DMS114 treated with DMSO at 0.1 percent for 48 hours (cell line): Measurements from ENCODE around the gene PKM.

Experiments
- DNase-seq: peaks from one replicate; lab custom pipeline; 2025; ENCODE audit not compliant: unreplicated experiment; lab: John Stamatoyannopoulos, UW

PKM gene

DNA sequence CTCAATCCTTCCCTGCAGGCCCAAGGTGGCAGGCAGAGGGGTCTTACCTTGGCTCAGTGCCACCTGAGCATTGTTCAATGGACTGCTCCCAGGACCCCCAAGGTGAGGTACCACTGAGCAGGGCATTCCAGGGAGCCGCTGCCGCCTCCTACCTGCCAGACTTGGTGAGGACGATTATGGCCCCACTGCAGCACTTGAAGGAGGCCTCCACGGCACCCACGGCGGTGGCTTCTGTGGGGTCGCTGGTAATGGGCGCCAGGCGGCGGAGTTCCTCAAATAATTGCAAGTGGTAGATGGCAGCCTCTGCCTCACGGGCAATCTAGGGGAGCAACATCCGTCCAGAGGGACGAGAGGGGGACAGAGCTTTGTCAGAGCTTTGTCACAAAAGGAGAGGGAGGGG is 28.7 kb downstream of the PKM start:
- DNase-seq: no peak

DNA sequence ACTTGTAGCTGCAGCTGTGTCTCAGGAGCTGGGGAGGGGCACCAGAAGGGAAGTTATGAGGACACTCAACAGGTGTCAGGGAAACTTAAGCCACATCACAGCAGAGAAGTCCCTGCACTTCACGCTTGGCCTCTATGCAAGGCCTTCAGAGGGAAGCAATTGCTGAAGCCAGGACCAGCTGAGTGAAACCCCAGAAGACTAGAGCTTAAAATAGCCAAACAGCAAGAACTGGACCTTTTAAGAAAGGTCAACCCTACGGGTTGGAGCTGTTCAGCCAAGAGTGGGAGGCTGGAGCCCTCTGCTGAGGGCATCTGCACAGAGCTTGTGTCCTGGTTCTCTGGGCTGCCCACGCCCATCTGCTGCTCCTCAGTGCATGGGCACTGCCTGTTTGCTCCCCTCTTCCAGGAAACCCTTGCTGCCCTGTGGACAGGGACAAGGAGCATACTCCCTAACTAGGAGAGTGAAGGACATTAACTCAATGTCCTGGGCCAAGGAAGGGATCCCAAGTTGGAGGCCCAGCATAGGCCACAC is 29.5 kb downstream of the PKM start:
- no peak for DNase-seq

DNA sequence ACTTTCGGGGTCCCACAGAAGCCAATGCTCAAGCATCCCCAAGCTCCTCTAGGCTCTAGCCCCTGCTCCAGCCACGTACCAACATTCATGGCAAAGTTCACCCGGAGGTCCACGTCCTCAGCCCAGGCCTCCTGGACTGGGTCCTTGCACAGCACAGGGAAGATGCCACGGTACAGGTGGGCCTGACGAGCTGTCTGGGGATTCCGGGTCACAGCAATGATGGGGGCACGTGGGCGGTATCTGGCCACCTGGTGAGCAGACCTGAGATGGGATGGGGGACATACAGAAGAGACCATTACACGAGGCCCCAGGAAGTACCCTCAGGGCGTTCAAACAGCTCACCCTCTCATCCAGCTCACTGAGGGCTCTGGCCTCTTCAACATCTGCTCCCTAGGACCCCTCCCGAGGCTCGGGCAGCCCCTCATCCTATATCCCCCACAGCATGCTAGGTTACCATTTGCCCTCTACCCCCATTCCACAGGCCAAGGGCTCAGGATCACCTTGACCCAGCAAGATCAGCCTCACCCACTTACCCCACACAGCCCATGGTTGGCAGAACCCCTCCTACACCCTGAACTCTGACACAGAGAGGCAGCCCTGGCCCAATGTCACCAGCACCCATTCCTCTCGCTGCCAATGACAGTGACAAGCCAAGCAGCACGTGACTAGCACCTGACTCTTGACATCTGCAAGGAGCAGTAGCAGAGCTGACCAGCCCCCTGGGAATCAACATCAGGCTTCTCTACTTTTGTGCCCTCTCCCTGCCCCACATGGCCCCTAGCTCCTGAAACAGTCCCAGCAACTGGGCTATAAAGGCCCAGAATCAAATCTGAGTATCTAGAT is 30.4 kb downstream of the PKM start:
- DNase-seq: no peak

DNA sequence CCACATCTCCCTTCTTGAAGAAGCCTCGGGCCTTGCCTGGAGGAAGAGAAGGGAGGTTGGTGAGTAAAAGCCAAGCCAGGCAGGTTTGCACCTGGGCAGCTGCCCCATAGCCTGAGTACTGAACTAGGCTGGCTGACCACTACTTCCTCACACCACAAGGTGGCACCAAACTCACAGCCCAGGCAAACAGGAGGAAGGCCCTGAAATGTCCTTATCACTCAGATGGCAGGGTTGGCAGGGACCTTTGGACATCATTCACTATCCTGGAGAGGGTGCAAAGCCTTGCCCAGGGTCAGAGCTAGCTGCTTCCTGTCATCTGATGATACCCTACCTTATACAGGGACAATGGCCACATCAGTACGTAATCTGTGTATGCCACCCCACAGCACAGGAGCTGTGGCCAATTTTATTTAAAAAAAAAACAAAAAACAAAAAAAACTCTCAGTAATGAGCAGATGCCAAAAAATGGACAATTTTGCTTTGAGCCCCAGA is 31.2 kb downstream of the PKM start:
- peak; percentile 62 for DNase-seq

DNA sequence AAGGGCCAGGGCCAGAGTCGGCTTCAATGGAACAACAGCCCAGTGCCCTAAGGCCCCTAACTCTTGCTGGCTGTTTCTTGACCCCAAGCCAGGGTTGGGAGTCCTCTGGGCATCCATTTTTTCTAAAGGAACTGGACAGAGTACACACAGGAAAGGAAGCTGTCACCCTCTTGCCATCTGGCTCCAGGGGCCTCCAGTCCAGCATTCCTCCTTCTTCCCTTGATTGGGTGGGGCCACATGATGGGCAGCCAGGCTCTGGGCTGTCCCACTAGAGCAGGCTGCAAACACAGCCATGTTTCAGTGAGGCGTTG is 31.8 kb downstream of the PKM start:
- no peak for DNase-seq

DNA sequence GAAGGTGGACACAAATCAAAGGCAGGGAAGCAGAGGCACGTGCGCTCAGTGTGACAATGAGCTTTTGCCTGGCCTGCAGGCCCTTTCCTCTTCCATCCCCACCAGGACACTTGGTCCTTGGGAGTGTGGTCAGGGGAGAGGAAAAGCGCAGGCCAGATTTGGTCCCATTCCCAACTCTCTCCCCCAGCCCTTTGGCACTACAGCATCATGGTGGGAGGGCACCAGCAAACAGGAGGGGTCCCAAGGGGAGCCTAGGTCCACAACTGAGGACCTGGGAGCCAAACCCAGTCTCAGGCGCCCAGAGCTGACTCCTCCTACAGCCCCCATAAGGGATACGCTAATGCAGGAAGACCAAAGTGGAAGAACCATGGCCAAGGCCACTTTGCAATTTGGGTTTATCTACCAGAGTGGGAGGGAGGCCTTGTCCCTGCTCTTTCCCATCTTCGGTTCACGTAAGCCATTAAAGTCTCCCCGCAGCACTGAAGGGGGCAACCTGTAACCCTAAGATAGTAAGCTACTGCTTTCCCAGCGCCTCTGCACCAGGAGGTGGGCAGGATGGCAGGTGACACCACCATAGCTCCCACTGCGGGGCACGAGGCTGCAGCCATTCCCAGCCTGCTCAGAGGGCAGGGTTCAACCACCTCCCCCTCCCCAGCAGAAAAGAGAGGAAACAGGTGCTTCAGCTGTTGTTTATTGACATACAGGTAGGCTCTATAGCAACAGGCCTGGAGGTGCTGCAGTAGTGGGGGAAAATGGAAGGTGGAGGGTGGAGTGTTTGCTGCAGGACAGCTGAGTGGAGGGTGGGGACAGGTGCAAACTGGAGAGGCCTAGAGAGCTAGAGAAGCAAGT is 32.4 kb downstream of the PKM start:
- DNase-seq: no peak

DNA sequence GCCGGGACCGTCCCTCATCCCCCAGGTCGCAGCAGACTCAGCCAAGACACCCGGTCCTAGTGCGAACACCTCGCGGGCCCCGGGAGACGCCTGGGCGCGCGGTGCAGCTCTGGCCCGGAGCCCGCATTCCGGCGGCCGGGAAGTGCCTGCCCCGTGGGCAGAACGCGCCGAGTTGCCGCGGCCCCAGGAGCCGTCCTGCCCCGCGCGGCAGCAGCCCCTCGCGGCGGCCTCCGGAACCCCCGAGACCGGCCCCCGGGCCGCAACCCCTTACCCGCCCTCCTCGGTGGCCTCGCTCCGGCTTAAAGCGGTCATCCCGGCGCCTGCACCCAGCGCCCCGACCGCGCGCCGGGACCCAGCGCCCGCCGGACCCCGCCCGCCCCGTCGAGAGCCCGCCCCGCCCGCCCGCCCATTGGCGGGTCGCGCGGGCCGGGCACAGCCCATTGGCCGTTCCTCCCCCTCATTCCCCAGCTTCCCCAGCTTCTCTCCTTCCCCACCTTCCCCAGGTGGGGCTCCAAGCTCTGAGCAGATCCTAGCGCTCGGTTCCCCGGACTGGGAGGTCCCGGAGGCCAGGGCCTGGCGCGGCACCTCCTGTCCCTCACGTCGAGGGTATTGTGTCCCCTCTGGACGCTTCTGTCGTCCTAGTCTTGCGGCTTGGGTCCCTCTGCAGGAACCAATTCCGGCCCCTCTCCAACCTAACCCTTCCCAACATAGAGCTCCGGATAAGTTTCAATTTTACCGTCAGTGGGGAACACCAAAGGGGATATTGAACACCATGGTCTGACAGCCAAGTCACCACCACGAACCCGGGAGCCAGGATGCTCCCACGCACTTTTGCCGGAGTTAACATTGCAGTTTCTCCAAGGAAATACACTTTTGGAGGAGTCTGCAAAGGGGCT is 33.3 kb downstream of the PKM start, which contains the start of gene GRAMD2A:
TSS of gene GRAMD2A (minus strand) at position 328 of the 896 bp plus-strand sequence.
- DNase-seq: no peak

DNA sequence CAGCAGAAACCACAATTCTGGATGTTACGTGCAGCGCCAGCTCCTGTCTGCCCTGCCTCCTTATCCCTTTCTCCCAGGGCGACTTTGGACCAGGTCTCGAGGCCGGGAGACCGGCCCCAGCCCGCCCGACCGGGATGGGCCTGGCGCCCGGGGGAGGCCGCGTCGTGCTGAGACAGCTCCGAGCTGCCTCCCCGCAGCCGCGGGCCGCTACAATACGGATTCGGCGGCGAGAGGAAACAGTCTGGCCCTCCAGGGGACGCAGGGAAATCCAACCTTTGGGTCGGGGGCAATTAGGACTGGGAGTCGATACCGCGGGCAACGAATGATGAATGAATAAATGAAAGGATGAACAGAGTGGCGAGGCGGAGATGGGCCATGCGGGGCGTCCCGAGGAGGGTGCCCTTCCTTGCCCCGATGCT is 33.9 kb downstream of the PKM start:
- DNase-seq: no peak

DNA sequence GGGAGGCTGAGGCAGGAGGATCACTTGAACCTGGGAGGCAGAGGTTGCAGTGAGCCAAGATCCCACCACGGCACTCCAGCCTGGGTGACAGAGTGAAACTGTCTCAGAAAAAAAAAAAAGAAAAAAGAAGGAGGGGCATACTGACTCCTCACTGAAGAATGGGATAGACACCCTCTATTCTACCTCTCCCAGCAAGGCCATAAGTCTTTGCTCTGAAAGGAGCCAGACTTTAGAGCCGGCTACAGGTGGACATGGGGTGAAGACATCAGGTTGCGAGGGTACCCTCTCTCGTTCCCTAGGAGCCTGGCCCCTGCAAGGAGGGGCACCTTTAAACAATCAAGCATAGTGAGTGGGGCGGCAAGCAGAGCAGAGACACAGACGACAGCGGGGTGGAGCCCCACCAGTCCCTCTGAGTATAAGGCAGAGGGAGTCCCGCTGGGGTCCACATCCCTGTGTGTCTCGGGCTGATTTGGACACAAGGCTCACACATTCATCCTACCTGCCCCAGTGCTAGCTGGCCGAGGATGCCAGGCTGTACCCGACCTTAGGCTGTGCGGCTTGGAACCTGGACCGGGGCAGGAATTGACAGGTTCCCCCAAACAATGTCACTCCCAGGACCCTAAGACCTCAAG is 34.5 kb downstream of the PKM start:
- DNase-seq: no peak

DNA sequence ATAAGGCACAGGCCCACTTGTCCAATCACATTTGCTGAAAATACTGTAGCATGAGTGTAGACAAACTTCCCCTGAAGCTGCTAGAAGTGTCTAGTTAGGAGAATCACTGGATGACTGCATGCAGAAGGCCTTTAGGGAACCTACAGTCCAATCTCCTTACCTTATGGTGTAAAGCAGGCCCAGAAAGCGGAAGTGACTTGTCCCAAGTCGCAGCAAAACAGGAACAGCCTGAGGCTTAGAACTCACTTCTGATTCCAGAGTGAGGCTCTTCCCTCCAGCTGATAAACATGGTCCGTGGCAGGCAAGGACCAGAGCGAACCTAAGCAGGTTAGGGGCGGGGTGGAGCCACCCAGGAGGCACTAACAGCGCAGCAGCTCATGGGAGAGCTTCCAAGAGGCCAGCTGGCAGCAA is 35.9 kb downstream of the PKM start:
- no peak for DNase-seq

DNA sequence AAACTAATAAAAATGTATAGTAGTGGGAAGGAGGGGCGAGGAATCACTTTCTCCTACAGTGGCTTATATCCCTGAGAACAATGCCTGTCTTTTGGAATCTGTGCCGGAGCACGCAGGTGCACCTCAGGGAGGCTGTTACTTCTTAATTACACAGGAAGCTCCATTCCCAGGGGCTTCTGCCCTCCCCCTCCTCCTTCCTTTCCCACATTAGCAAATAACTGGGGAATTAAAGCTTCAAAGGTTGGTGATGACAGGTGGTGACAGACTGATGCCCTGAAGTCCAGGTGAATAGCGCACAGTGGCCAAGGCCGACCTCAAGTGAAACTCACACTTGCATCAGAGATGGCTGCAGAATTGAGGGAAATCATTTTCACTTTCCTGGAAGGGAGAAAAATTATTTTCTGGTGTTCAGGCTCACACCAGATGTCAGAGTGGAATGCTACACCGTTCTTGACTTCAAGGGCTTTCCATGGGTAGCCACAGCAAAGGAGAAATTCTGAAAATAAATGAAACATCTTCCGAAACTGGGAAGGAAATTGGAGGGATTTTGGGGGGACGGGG is 37.1 kb downstream of the PKM start:
- no peak for DNase-seq

DNA sequence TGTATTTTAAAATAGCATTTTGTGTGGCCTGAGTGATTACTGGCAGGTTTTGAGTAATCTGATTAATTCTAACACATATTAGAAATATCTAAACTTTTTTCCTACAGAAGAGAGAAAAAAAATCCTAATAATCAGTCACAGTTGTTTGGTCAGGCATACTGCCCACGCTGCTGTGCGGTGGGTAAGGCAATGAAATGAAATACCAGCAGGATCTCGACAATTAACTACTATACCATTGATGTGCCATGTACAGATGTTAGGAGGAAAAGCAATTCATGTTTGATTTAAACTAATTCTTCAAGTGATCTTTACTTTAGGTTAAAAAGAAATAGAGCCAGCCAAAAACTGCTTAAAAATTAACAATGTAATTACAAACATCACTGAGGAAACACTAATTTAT is 38.6 kb downstream of the PKM start:
- DNase-seq: no peak

DNA sequence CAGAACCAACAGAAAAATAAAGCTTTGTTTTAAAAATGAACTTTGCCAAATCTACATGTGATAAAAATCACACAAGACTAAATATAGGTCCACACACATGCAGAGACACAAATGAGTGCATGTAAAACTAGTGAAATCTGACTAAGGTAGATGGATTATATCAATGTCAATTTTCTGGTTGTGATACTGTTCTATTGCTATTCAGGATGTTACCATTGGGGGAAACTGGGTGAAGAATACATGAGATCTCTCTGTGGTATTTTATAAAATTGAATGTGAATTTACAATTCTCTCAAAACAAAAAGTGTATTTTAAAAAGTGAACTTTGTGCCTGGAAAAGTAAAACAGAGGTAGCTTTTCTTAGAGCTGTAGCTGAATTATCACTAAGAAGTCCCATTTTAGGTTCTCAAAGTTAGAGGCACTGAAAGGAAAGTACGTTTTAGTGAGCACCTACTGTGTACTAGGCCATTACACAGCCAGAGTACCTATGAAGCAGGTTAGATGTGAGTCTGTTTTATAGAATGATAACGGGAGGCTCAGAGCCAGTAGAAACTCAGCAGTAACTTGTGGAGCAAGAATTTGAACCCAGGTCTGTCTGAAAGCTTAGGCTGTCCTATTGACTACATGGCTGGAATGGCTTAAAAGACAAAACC is 41.6 kb downstream of the PKM start:
- DNase-seq: no peak

DNA sequence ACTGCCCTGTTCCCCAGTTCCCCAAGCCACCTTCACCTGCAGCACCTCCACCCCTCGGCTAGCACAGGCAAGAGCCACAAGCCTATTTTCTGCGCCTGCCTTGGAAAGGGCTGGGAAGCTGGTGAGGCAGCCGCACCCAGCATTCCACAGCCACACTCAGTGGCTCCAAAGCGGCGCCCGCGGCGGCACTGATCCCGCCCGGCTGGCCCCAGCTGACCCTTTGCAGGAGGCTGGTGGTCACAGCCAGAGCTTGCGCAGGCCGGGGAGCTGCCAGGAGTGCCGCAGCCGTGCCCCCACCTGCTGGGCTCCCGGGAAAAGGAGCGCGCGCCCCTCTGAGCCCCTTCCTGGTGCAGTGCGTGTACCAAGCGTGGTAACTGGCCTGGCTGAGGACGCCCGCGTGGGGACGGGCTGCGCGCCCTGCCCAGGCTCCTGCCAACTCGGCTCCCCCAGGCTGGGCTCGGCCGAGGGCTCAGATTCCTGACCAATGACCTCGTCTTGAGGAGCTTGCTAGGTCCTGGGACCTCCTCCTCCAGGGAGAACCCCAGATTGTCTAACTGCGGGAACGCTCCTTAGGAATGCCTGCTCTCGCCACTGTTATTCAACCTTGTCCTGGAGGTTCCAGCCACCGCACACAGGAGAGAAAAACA is 46.7 kb downstream of the PKM start:
- DNase-seq: no peak

DNA sequence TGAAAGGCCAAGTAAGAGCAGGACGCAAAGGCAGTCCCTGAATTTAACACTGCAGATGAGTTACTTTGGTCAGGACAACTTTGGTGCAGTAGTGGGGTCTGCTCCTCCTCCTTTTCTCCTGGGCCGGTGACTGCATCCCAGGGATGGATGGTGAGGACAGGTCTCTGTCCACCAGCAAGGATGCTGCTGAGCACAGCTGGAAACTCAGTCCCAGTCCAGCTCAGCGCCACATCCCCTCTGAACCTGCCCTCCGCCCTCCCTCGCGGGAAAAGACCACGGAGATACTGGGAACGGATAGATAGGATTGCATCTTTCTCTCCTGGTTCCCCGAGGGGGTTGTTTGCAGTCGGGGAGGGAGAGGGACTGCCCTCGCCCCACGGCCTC is 47.2 kb downstream of the PKM start:
- DNase-seq: no peak

DNA sequence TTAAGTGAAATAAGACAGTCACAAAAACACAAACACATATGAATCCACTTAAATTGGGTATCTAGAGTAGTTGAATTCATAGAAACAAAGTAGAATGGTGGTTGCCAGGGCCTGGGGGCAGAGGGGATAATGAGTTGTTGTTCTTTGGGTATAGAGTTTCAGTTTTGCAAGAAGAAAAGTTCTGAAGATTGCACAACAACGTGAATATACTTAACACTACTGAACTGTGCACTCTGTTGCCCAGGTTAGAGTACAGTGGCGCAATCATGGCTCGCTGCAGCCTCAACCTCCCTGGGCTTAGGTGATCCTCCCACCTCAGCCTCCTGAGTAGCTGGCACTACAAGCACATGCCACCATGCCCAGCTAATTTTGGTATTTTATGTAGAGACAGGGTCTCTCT is 48.3 kb downstream of the PKM start:
- no peak for DNase-seq

DNA sequence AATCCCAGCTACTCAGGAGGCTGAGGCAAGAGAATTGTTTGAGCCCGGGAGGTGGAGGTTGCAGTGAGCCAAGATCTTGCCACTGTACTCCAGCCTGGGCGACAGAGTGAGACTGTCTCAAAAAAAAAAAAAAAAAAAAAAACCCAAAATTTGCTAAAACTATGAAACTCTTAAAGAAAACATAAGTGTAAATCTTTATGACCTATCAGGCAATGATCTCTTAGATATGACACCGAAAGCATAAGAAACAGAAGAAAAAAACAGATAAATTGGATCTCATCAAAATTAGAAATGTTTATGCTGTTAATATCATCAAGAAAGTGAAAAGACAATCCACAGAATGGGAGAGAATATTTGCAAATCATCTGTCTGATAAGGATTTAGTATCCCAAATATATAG is 48.7 kb downstream of the PKM start:
- no peak for DNase-seq

DNA sequence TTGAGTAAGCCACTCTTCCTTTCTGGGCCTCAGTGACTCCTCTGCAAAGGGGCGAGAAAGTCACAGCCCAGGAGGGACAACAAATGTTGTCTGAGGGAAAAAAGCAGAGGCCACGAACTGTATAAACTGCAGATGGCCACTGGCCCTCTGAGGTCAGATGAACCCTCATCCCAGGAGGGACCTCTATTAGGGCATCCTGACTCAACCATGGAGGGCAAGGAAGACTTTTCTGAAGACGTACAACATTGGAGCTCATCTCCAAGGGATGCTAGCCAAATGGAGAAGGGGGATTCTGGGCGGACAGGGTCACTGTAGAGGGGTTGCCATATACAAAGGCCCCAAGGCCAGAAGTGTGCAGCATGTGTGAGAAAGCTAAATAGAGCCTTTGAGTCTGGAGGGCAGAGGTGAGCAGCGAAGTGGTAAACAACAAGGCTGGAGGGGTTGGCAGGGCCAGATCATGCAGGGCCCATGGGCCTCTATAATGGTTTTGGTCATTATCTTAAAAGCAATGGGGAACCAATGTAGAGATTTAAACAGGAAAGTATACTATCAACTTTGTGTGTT is 50.1 kb downstream of the PKM start:
- DNase-seq: no peak
